GM10248 (cell line): ENCODE data around the gene STX17.

Source experiments
- CTCF ChIA-PET: fragments of 300-600 bp; sonication (Branson Sonifier 250); formaldehyde crosslinking; extraction: SDS; loops from one replicate; lab custom pipeline; 2021; ENCODE audit warnings: antibody characterized with exemption; lab: Yijun Ruan, JAX
- POLR2A ChIA-PET: fragments of 350-650 bp; sonication (Branson Sonifier 250); formaldehyde crosslinking; extraction: SDS; loops from one replicate; lab custom pipeline; 2020; ENCODE audit warnings: antibody characterized with exemption; lab: Yijun Ruan, JAX
- DNase-seq: peaks from one replicate; pipeline ENCODE4 v3.0.0; 2012; ENCODE audit errors: extremely low spot score
- TF ChIP-seq, protein P1 (sequence below): IDR thresholded peaks from 2 replicates; pipeline ENCODE4 v1.5.1; 2012; ENCODE audit warnings: mild to moderate bottlenecking, low read depth; ENCODE audit errors: extremely low read depth, missing control alignments, control extremely low read depth

The STX17 gene

DNA sequence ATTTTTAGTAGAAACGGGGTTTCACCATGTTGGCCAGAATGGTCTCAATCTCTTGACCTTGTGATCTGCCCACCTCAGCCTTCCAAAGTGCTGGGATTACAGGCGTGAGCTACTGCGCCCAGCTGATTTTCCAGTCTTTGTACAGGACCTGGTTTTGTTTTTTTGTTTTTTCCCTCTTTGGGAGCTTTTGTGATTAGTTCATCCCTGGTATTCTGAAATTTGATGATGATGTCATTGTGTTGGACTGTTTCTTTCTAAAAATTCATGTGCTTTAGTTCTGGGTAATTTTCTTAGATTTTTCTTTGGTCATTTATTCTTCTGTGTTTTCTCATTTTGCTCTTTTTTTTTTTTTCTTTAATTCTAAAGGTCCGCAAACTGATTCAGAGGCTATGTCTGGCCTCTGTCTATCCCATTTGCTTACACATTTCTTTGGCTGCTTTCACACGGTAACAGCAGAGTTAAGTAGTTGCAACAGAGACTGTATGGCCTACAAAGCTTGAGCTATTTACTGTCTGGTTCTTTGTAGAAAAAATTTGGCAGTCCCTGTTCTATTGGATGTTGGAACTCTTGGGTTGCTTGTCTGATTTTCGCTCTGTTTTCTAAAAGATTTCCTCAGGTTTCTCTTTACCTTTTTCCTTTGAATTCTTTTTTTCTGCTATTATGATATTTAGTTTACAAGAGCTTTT is 24.8 kb downstream of the STX17 start:
- ChIA-PET CTCF (interaction anchor here (0.9 to 2.1 kb wide), 6 partner anchors 11 to 25 kb away, joined by 3 to 5 read pairs (median 3); partner anchors contain the start of gene STX17), POLR2A (no interaction called here)

DNA sequence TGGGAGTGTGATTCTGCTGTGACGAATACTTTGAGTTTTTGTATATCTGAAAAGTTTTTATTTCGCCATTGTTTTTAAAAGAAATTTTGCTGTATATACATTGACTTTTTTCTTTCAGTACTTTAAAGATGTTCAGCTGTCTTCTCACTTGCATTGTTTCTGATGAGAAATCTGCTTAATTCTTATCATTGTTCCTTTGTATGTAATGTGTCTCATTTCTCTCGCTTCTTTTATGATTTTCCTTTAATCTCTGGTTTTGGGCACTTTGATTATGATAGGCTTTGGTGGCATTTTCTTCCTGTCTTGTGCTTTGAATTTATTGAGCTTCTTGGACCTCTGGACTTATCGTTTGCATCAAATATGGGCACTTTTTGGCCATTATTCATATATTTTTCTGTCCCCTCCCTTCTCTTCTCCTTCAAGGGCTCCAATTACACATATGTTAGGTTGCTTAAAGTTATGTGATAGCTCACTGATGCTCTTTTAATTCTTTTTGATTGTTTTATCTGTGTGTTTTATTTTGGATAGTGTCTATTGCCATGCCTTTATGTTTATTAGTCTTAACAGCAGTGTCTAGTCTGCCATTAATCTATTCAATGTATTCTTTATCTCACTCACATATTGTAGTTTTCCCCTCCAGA is 30.6 kb downstream of the STX17 start:
- ChIA-PET POLR2A (no interaction called here), CTCF (interaction anchor here (1.2 kb wide), 1 partner anchor 10 kb away, joined by 3 read pairs; no protein-coding TSS in a partner anchor)
- no peak for DNase-seq
- TF ChIP-seq, protein P1, sequence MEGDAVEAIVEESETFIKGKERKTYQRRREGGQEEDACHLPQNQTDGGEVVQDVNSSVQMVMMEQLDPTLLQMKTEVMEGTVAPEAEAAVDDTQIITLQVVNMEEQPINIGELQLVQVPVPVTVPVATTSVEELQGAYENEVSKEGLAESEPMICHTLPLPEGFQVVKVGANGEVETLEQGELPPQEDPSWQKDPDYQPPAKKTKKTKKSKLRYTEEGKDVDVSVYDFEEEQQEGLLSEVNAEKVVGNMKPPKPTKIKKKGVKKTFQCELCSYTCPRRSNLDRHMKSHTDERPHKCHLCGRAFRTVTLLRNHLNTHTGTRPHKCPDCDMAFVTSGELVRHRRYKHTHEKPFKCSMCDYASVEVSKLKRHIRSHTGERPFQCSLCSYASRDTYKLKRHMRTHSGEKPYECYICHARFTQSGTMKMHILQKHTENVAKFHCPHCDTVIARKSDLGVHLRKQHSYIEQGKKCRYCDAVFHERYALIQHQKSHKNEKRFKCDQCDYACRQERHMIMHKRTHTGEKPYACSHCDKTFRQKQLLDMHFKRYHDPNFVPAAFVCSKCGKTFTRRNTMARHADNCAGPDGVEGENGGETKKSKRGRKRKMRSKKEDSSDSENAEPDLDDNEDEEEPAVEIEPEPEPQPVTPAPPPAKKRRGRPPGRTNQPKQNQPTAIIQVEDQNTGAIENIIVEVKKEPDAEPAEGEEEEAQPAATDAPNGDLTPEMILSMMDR = no peak

More for the DNA sequence above, 24.8 kb downstream of the STX17 start:
- DNase-seq = no peak
- TF ChIP-seq, protein P1 = no peak

DNA sequence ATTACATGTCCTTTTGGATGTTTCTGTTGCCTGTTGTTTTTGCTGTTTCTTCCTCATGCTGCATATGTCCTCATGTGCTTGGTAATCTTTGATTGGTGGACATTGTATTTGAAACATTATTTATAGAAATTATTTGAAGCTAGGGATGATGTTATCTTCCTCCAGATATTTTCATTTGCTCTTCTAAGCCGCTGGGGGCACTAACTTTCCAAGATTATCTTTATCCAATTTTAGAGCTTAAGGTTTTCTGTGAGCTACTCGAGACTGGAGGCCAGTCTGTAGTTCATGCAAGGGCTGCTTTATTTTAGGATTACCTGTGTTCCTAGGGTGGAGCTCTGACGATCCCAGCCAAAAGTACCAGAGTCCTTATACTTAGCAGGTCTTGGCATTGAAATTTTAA is 40.9 kb downstream of the STX17 start:
- CTCF ChIA-PET = interaction anchor here (0.8 to 2.8 kb wide), 7 partner anchors 9 to 269 kb away, joined by 3 to 8 read pairs (median 3); no protein-coding TSS in a partner anchor
- no peak for DNase-seq
- TF ChIP-seq, protein P1 = no peak
- POLR2A ChIA-PET = no interaction called here

DNA sequence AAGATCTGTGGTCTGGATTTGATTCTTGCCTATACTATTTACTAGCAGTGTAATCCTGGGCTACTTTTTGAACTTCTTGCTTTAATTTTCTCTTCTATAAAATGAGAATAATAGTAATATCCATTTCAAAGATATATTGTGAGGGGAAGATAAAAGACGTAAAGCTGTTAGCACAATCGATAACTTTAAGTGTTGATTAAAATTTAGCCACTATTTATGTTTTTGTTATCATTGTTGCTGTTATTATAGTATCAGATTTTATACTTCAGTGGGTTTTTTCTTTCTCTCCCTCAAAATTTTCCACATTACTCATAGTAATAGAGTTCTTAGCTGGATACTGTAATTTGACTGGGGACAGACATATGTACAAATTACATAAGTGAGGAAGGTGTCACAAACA is 42.0 kb downstream of the STX17 start:
- TF ChIP-seq, protein P1 = no peak
- CTCF ChIA-PET = interaction anchor here (1.2 to 2.8 kb wide), 2 partner anchors 12 to 17 kb away, joined by 3 to 8 read pairs; no protein-coding TSS in a partner anchor
- DNase-seq = no peak
- POLR2A ChIA-PET = no interaction called here

DNA sequence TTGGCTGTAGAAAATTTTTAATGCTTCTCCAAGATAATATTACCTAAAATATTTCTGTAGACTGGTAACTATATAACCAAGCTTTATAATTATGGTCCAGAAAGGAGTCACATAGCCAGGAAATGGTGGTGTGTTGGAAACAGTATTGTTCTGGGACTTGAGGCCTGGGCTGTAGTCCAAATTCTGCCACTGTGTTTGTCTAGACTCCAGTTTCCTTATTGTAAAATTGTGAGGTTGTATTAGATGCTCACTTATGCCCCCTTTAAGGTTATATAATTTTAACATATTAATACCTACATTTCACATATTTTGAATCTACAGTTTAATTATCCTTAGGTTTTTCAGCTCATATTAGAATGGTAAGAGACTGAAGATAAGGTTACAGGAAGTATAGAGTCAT is 42.4 kb downstream of the STX17 start:
- POLR2A ChIA-PET = no interaction called here
- CTCF ChIA-PET = interaction anchor here (1.2 to 2.8 kb wide), 2 partner anchors 11 to 17 kb away, joined by 3 to 8 read pairs; no protein-coding TSS in a partner anchor
- TF ChIP-seq, protein P1 = no peak
- no peak for DNase-seq

DNA sequence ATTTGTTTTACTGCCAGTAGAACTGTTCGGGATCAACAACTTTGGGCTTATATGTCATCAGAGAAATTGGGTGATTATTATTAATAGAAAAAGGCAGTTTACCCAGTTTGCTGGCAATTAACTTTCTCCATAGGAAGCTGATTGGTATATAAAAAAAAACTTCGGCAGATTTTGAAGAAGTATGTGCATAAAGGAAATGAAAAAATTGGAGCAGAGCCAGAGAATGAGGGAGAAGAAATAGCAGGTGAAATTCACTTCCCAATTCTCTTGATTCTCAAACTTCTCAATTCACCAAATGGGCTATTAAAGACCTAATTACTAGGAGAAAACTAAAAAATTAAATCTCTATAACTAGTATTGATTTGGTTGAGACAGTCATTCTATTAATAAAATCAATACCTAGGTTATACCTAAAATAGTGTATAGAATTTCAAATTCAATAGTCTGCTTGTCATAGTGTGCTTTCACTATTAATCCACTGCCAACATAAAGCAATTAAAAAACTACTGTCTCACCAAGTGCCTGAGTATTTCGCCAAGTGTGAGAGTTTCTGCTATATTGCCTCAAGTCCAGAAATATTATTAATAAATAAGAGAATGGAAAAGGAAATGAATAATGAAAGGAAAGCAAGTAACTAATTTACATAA is 47.5 kb downstream of the STX17 start:
- POLR2A ChIA-PET = no interaction called here
- TF ChIP-seq, protein P1 = no peak
- no peak for DNase-seq
- CTCF ChIA-PET = interaction anchor here (1.6 kb wide), 1 partner anchor 10 kb away, joined by 3 read pairs; no protein-coding TSS in a partner anchor
